HepG2 (cell line): Measurements from ENCODE around the gene SRPRA. TPM values are rescaled to one million over a fixed set of nuclear protein-coding genes. Genes with fewer than 3 reads are reported as not detected.

ENCODE experiments used
- ATAC-seq: fragments of 200-7000 bp; cut with Tn5 transposase; 3 replicates; pipeline ENCODE4 v1.9.1; 2020; ENCODE audit warnings: mild to moderate bottlenecking, moderate library complexity
- BruUV-seq: library from RNA; stranded (reverse); fragments of 400-500 nt; replicated peaks from 2 replicates; lab custom pipeline; 2021; lab: Mats Ljungman, UMichigan
- CTCF ChIA-PET: fragments of 300-600 bp; formaldehyde crosslinking; extraction: SDS; loops from one replicate; lab custom pipeline; 2021; ENCODE audit warnings: low total read pairs, inconsistent platforms, low intra/inter-chr PET ratio; lab: Yijun Ruan, JAX
- POLR2A ChIA-PET: fragments of 350-600 bp; sonication (Branson Sonifier 250); formaldehyde crosslinking; loops from one replicate; lab custom pipeline; 2020; ENCODE audit warnings: antibody characterized with exemption, inconsistent platforms; lab: Yijun Ruan, JAX
- DNase-seq: peaks from one replicate; pipeline ENCODE4 v3.0.0-alpha.2; 2015; ENCODE audit warnings: low spot score
- FAIRE-seq: peaks from 3 replicates; lab custom pipeline; 2011; peaks lifted over from hg19 to GRCh38; lab: Jason Lieb, UNC
- H2AFZ ChIP-seq: one replicate; pipeline ENCODE4 v1.6.1; 2011; ENCODE audit warnings: low read length, inconsistent platforms
- H3K27ac ChIP-seq: fragments of 300-600 bp; 3 replicates; pipeline ENCODE4 v1.8.0; 2011; ENCODE audit warnings: mixed run types, mild to moderate bottlenecking, mixed read lengths, low read length, inconsistent platforms; ENCODE audit not compliant: insufficient read depth; ENCODE audit errors: extremely low read length
- H3K27me3 ChIP-seq, 2 experiments: fragments of 200-600 bp in 1 of 2; 2 replicates in 1 of 2; 3 replicates in 1 of 2; pipeline versions ENCODE4 v1.6.0 to v1.8.0; 2011; ENCODE audit warnings: low read length in 2 of 2, mild to moderate bottlenecking in 2 of 2, moderate library complexity in 2 of 2, inconsistent platforms in 1 of 2; ENCODE audit not compliant: insufficient read depth in 2 of 2, control insufficient read depth in 1 of 2
- H3K36me3 ChIP-seq, 2 experiments: fragments of 200-600 bp in 1 of 2; replicated peaks in 1 of 2; 2 replicates in 1 of 2; 3 replicates in 1 of 2; pipeline versions ENCODE4 v1.5.1 to v1.8.0; 2011; ENCODE audit warnings: low read length in 2 of 2, inconsistent platforms in 1 of 2; ENCODE audit not compliant: insufficient read depth in 2 of 2, control insufficient read depth in 1 of 2
- H3K4me1 ChIP-seq: 2 replicates; pipeline ENCODE4 v1.5.1; 2012; ENCODE audit warnings: low read length, inconsistent platforms; ENCODE audit not compliant: insufficient read depth
- H3K4me2 ChIP-seq: 2 replicates; pipeline ENCODE4 v1.6.0; 2011; ENCODE audit warnings: low read depth, low read length, inconsistent platforms
- H3K4me3 ChIP-seq, 3 experiments: fragments of 200-600 bp in 1 of 3; sonication (generic), shearing (Covaris generic) in 1 of 3; replicated peaks in 1 of 3; 2 replicates each; pipeline ENCODE4 v1.5.1; 2011 to 2016; ENCODE audit warnings: low read length in 3 of 3, inconsistent platforms in 2 of 3, low read depth in 2 of 3, mild to moderate bottlenecking in 2 of 3, control low read depth in 1 of 3, mixed read lengths in 1 of 3; ENCODE audit not compliant: insufficient read depth in 1 of 3
- H3K79me2 ChIP-seq: one replicate; pipeline ENCODE4 v1.6.1; 2011; ENCODE audit warnings: low read length, inconsistent platforms; ENCODE audit not compliant: insufficient read depth
- H3K9ac ChIP-seq: 2 replicates; pipeline ENCODE4 v1.6.0; 2011; ENCODE audit warnings: mild to moderate bottlenecking, low read depth, low read length, inconsistent platforms; ENCODE audit not compliant: insufficient read depth
- H3K9me3 ChIP-seq: 2 replicates; pipeline ENCODE4 v1.5.1; 2012; ENCODE audit warnings: mild to moderate bottlenecking, low read length
- H4K20me1 ChIP-seq: 2 replicates; pipeline ENCODE4 v1.6.0; 2011; ENCODE audit warnings: inconsistent platforms, mild to moderate bottlenecking, low read length, moderate library complexity; ENCODE audit not compliant: insufficient read depth
- ATAD3A ChIP-seq: sonication (generic); formaldehyde crosslinking; IDR thresholded peaks from 2 replicates; pipeline ENCODE4 v1.4.0; 2020; ENCODE audit warnings: missing genetic modification reagents
- GPN1 ChIP-seq: sonication (generic); formaldehyde crosslinking; IDR thresholded peaks from 2 replicates; pipeline ENCODE4 v1.5.1; 2020; ENCODE audit warnings: missing genetic modification reagents, borderline replicate concordance
- HDAC2 ChIP-seq: sonication (generic); formaldehyde crosslinking; IDR thresholded peaks from 2 replicates; pipeline ENCODE4 v1.4.0; 2020; ENCODE audit warnings: missing genetic modification reagents
- HDAC6 ChIP-seq: fragments of 200-600 bp; sonication (generic); IDR thresholded peaks from 2 replicates; pipeline ENCODE4 v1.7.0; 2017; ENCODE audit warnings: mild to moderate bottlenecking, antibody characterized with exemption, low read length, low read depth
- HES4 ChIP-seq: sonication (generic); formaldehyde crosslinking; IDR thresholded peaks from 2 replicates; pipeline ENCODE4 v1.9.0; 2021; ENCODE audit warnings: mild to moderate bottlenecking, missing genetic modification reagents, borderline replicate concordance
- HNRNPK ChIP-seq: fragments of 200-400 bp; formaldehyde crosslinking; IDR thresholded peaks from 2 replicates; pipeline ENCODE4 v1.6.1; 2018; ENCODE audit warnings: low read length, low read depth, moderate library complexity, mild to moderate bottlenecking; ENCODE audit not compliant: poor library complexity, severe bottlenecking
- IKZF1 ChIP-seq: fragments of 450-650 bp; IDR thresholded peaks from 2 replicates; pipeline ENCODE4 v1.7.1; 2016
- NFE2L1 ChIP-seq: sonication (generic); formaldehyde crosslinking; IDR thresholded peaks from 2 replicates; pipeline ENCODE4 v1.4.0; 2020; ENCODE audit warnings: missing genetic modification reagents, mild to moderate bottlenecking, borderline replicate concordance
- NPAS2 ChIP-seq: sonication (generic); formaldehyde crosslinking; IDR thresholded peaks from 2 replicates; pipeline ENCODE4 v1.8.0; 2022; ENCODE audit warnings: mild to moderate bottlenecking, missing genetic modification reagents, borderline replicate concordance
- SAFB2 ChIP-seq: sonication (generic); formaldehyde crosslinking; IDR thresholded peaks from 2 replicates; pipeline ENCODE4 v1.5.1; 2020; ENCODE audit warnings: missing genetic modification reagents, low read depth, mild to moderate bottlenecking, borderline replicate concordance
- SNAPC2 ChIP-seq: sonication (generic); formaldehyde crosslinking; IDR thresholded peaks from 2 replicates; pipeline ENCODE4 v1.8.1; 2022; ENCODE audit warnings: mild to moderate bottlenecking, missing genetic modification reagents
- TMF1 ChIP-seq: sonication (generic); formaldehyde crosslinking; IDR thresholded peaks from 2 replicates; pipeline ENCODE4 v1.8.1; 2022; ENCODE audit warnings: low read depth, missing genetic modification reagents
- ZBTB21 ChIP-seq: sonication (generic); formaldehyde crosslinking; IDR thresholded peaks from 2 replicates; pipeline ENCODE4 v1.4.0; 2020; ENCODE audit warnings: missing genetic modification reagents
- ZFP36L2 ChIP-seq: sonication (generic); formaldehyde crosslinking; IDR thresholded peaks from 2 replicates; pipeline ENCODE4 v1.4.0; 2020; ENCODE audit warnings: missing genetic modification reagents
- ZFP41 ChIP-seq: sonication (generic); formaldehyde crosslinking; IDR thresholded peaks from 2 replicates; pipeline ENCODE4 v1.4.0; 2020; ENCODE audit warnings: mild to moderate bottlenecking, missing genetic modification reagents, borderline replicate concordance
- ZNF205 ChIP-seq: IDR thresholded peaks from 2 replicates; pipeline ENCODE4 v1.6.1; 2018; ENCODE audit warnings: missing biosample characterization, missing genetic modification reagents
- ZNF337 ChIP-seq: sonication (generic); formaldehyde crosslinking; IDR thresholded peaks from 2 replicates; pipeline ENCODE4 v1.5.1; 2020; ENCODE audit warnings: missing genetic modification reagents, low read depth, mild to moderate bottlenecking, borderline replicate concordance
- ZNF747 ChIP-seq: sonication (generic); formaldehyde crosslinking; IDR thresholded peaks from 2 replicates; pipeline ENCODE4 v1.8.1; 2023; ENCODE audit warnings: missing genetic modification reagents, mild to moderate bottlenecking, borderline replicate concordance
- WGBS: methylation state at CpG from one replicate; pipeline ENCODE4 v1.1.6; 2017; ENCODE audit warnings: low lambda C conversion rate; 5-methylcytosine and 5-hydroxymethylcytosine counted together
- in situ Hi-C: cut with HindIII; loops from 2 replicates; pipeline ENCODE4 v1.10.0; 2017; ENCODE audit warnings: low pct_unique_long_range_greater_than_20kb; ENCODE audit not compliant: extremely low pct_ligation_motif_present
- intact Hi-C: fragments of 100-400 bp; cut with micrococcal nuclease; formaldehyde crosslinking; loops from one replicate; pipeline ENCODE4 v1.10.0; 2022; ENCODE audit not compliant: unreplicated experiment
- polyA plus RNA-seq, 8 experiments: library from polyadenylated mRNA; depleted of rRNA in 3 of 8; stranded (reverse) in 7 of 8; unstranded in 1 of 8; fragments of >200 nt; fragmentation: Illumina TruSeq in 4 of 8; extraction: Trizol in 4 of 8; gene quantifications; 2 replicates each; pipeline versions ENCODE4 v1.2.1 to v1.2.3, GENCODE V29; 2011 to 2016; ENCODE audit warnings: low read depth in 4 of 8, missing spikeins in 1 of 8, mixed read lengths in 1 of 8; ENCODE audit not compliant: insufficient read depth in 1 of 8
- total RNA-seq, 5 experiments: library from RNA; depleted of rRNA; stranded (reverse); fragments of >200 nt; fragmentation: Illumina TruSeq; extraction: Trizol; gene quantifications; 2 replicates each; pipeline ENCODE4 v1.2.3, GENCODE V29; 2016; ENCODE audit warnings: low read depth in 1 of 5
- TF ChIP-seq, protein P1 (sequence below): sonication (generic); formaldehyde crosslinking; IDR thresholded peaks from 2 replicates; pipeline ENCODE4 v1.9.0; 2021; ENCODE audit warnings: mild to moderate bottlenecking, missing genetic modification reagents

SRPRA gene
- total and polyA plus RNA-seq, 2 of the 13 experiments (the other 11 are each of a cell fraction or from before 2014, with no cell fraction given) = 27.7 to 64.6 TPM

DNA sequence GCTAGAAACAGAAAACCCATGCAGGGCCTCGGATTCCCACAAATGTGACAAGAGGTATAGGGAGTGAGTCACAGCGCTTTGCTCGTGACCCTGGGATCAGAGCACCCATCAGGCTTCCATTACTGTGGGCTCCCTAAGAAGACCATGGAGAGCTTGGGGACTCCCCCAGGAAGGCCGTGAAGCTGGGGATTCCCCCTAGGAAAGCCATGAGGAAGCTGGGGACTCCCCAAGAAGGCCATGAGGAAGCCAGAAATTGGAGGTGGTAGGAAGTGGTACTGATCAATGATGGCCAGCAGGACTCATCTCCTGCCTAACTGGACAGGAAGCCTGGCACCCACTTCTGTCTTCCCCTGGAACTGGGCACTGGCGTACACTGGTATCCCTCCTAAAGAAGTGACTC, 25.0 kb upstream of the SRPRA start (continued):
- TF ChIP-seq, protein P1, sequence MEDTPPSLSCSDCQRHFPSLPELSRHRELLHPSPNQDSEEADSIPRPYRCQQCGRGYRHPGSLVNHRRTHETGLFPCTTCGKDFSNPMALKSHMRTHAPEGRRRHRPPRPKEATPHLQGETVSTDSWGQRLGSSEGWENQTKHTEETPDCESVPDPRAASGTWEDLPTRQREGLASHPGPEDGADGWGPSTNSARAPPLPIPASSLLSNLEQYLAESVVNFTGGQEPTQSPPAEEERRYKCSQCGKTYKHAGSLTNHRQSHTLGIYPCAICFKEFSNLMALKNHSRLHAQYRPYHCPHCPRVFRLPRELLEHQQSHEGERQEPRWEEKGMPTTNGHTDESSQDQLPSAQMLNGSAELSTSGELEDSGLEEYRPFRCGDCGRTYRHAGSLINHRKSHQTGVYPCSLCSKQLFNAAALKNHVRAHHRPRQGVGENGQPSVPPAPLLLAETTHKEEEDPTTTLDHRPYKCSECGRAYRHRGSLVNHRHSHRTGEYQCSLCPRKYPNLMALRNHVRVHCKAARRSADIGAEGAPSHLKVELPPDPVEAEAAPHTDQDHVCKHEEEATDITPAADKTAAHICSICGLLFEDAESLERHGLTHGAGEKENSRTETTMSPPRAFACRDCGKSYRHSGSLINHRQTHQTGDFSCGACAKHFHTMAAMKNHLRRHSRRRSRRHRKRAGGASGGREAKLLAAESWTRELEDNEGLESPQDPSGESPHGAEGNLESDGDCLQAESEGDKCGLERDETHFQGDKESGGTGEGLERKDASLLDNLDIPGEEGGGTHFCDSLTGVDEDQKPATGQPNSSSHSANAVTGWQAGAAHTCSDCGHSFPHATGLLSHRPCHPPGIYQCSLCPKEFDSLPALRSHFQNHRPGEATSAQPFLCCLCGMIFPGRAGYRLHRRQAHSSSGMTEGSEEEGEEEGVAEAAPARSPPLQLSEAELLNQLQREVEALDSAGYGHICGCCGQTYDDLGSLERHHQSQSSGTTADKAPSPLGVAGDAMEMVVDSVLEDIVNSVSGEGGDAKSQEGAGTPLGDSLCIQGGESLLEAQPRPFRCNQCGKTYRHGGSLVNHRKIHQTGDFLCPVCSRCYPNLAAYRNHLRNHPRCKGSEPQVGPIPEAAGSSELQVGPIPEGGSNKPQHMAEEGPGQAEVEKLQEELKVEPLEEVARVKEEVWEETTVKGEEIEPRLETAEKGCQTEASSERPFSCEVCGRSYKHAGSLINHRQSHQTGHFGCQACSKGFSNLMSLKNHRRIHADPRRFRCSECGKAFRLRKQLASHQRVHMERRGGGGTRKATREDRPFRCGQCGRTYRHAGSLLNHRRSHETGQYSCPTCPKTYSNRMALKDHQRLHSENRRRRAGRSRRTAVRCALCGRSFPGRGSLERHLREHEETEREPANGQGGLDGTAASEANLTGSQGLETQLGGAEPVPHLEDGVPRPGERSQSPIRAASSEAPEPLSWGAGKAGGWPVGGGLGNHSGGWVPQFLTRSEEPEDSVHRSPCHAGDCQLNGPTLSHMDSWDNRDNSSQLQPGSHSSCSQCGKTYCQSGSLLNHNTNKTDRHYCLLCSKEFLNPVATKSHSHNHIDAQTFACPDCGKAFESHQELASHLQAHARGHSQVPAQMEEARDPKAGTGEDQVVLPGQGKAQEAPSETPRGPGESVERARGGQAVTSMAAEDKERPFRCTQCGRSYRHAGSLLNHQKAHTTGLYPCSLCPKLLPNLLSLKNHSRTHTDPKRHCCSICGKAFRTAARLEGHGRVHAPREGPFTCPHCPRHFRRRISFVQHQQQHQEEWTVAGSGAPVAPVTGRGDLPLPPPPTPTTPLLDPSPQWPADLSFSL (CRISPR knock-in tag) = no peak
- TF ChIP-seq ZNF337 (CRISPR knock-in tag) (no peak), IKZF1 (no peak), TMF1 (CRISPR knock-in tag) (no peak), NPAS2 (CRISPR knock-in tag) (no peak), GPN1 (CRISPR knock-in tag) (no peak)

DNA sequence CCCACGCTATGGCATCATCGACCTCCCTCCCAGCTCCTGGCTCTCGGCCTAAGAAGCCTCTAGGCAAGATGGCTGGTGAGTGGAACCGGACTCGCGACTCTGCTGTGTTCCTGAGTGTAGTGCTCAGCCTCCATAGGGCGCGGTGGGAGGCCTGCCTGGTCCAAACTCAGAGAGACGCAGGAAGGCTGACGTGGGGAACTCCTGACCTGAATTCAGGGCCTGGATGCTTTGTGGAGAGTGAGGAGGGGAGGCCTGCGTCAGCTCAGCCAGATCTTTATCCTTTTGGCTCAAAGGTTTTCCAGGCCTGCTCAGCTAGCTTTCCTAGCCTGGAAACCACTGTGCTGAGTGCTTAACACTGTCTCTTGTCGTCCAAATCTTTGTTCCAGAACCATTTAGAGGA, 22.2 kb upstream of the SRPRA start:
- Histone ChIP-seq H3K4me1 (no peaks in the 10 kb centered on the region), H3K27ac (no peak overlapping the region), H2AFZ (no peak overlapping the region), H3K36me3 (peaks cover 17 to 29% of the 10 kb centered on the region in 2 experiments; a peak in 4 of 5 replicates), H3K4me3 (no peak overlapping the region), H3K79me2 (no peaks in the 10 kb centered on the region), H3K27me3 (no peaks in the 10 kb centered on the region), H3K4me2 (no peak overlapping the region), H3K9me3 (no peaks in the 10 kb centered on the region), H4K20me1 (no peaks in the 10 kb centered on the region), H3K9ac (no peak overlapping the region)
- no peak for FAIRE-seq
- DNase-seq = no peak
- ATAC-seq = no peak
- POLR2A ChIA-PET = no interaction called here
- BruUV-seq = no TSS peak
- intact Hi-C loops = no loop called here
- in situ Hi-C loops = no loop called here
- WGBS = 95% methylated on average over 11 of the region's 12 CpGs
- CTCF ChIA-PET = no interaction called here
- TF ChIP-seq SNAPC2 (CRISPR knock-in tag) (no peak), ATAD3A (CRISPR knock-in tag) (no peak), HDAC6 (no peak), ZFP41 (CRISPR knock-in tag) (no peak), HNRNPK (no peak), ZNF205 (no peak), ZFP36L2 (no peak), HES4 (CRISPR knock-in tag) (no peak), NFE2L1 (CRISPR knock-in tag) (no peak), ZBTB21 (CRISPR knock-in tag) (no peak), HDAC2 (CRISPR knock-in tag) (no peak), ZNF747 (CRISPR knock-in tag) (no peak), SAFB2 (CRISPR knock-in tag) (no peak)
